T-helper 1 cell treated with Interleukin-12 subunit alpha and Interleukin-12 subunit beta and Interleukin-4 antibody, amounts not matched to agents 30 ng/mL and 1 ng/mL, for 36 hours (primary cell): ENCODE measurements around the gene CXCL5. TPM values are rescaled to one million over a fixed set of nuclear protein-coding genes. Genes with fewer than 3 reads are reported as not detected.
"Not testable (repeated sequence)": the region's sequence is repeated elsewhere in the genome, so short reads cannot be mapped to it uniquely, and the experiment has no call there.

ENCODE experiments used
- intact Hi-C: fragments of 100-400 bp; cut with micrococcal nuclease; formaldehyde crosslinking; loops from one replicate; pipeline ENCODE4 v1.15.1; 2024
- total RNA-seq: library from RNA; stranded (reverse); gene quantifications from 2 replicates; pipeline ENCODE4 v1.2.3, GENCODE V29; 2022

The CXCL5 gene
- total RNA-seq, 1 donor from 2014 or later, result not detected

DNA sequence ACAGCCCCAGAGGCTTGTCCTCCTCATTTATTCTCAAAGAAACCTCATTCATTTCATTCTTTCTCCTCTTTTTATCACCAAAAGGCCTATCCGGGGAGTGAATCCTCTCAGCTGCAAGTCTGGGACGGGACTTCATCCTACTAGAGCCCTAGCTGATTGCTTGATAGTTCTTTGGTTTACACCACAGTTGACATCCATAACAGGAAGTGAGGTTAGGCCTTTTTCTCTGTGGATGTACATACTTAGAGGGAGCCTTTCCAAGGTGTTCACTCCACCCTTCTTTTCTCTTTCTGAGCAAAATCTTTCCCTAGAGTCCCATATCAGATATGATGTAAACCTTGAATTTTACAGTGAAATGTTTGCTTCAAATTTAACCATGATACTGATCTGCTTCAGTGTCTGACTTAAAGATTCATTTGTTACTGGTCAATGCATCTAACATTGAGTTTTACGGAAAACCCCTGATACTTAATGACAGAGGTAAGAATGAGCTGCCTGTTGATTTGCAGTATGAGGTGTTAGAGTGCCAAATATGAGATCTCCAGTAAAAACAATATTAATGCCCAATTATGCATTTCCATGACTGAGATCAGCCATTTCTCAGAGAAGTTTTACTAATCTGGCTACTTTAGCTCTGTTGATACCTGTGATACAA lies 16.8 kb upstream of the CXCL5 start:
- intact Hi-C loops, result no loop called here

GRCh38 chr4:74014332-74014731 lies 15.9 kb upstream of the CXCL5 start:
- intact Hi-C loops, result no loop called here

- intact Hi-C loops, result no loop called here
Observed at GRCh38 chr4:74013264-74013663, 14.8 kb upstream of the CXCL5 start.

DNA sequence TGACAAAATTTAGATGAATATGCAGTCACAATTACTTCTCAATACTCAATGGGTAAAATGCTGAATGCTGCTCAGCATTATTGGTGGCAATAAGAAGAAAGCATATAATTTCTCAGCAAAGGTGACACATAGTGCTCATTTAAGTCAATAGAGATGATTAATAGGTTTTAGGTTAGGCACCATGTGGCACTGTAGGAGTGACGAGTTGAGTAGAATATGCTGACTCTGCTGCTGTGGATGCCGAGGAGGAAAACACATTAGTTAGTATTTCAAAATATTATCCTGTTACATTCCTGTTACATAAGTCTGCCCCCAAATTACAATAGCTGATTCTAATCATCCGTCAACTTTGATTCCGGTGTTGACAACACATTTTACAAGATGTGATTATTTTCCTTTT lies 13.7 kb upstream of the CXCL5 start:
- intact Hi-C loops, result no loop called here

- intact Hi-C loops, result no loop called here
Observed at GRCh38 chr4:74009307-74009706, 10.8 kb upstream of the CXCL5 start.

DNA sequence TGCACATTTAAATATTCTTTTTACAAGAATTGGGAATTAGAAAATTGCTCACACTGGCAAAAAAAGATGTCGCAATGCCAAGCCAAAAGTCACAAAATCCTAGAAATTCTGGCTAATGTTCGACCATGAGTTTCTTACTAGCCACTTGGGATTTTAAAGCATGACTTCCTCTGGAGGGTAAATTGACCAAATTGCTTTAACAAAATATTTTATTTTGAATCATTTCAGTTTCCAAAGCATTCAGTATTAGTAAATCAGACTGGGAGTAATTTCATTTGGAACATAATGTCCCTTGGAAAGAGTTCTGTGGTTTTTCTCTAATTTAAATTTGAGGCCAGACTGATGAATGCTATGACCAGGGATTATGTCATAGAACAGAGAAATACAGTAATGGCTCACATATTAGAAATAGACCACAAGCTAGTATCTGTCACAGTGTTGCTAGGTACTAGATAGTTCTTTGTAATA lies 7.6 kb upstream of the CXCL5 start:
- intact Hi-C loops, result no loop called here

DNA sequence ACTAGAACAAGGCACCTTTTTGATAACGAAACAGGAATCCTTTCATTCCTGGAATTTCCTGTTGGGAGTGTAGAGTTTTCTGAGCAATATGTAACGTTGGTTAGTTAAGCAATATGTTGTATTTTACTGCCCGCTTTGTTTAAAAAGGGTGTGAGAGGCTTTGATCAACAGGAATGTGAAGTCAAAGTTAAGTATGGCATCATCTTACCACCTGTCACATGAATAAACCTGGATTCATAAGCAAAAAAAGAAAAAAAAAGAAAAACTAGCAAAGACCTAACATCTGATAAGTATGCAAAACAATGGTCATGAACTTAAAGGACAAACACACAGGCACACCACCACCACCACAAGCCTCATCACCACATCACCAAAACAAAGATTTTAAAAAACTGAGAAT lies 7.1 kb upstream of the CXCL5 start:
- intact Hi-C loops, result no loop called here

DNA sequence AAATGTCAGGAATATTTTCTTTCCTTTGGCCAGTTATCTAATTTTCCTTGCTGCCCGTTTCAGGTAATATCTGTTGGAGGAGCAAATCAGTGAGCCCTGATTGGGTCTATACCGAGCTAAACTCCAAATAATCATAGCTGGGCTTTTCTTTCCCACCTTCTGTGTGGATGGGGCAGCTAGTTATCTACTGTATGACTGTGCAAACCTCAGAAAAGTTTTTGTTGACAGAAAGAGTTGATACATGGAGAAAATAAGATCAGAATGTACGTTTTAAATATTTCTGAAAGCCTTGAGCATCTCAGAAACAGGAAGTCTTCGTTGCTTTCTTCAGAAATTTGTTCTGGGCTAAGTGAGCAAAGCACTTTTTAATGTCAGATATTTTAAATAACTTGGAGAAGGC lies 6.2 kb upstream of the CXCL5 start:
- intact Hi-C loops, result no loop called here

GRCh38 chr4:74000301-74000700 lies 1.8 kb upstream of the CXCL5 start:
- intact Hi-C loops, result no loop called here

- intact Hi-C loops, result no loop called here
Observed at GRCh38 chr4:73992050-73992449, 6.4 kb downstream of the CXCL5 start.

GRCh38 chr4:73991742-73992000 lies 6.8 kb downstream of the CXCL5 start:
- intact Hi-C loops, result no loop called here

DNA sequence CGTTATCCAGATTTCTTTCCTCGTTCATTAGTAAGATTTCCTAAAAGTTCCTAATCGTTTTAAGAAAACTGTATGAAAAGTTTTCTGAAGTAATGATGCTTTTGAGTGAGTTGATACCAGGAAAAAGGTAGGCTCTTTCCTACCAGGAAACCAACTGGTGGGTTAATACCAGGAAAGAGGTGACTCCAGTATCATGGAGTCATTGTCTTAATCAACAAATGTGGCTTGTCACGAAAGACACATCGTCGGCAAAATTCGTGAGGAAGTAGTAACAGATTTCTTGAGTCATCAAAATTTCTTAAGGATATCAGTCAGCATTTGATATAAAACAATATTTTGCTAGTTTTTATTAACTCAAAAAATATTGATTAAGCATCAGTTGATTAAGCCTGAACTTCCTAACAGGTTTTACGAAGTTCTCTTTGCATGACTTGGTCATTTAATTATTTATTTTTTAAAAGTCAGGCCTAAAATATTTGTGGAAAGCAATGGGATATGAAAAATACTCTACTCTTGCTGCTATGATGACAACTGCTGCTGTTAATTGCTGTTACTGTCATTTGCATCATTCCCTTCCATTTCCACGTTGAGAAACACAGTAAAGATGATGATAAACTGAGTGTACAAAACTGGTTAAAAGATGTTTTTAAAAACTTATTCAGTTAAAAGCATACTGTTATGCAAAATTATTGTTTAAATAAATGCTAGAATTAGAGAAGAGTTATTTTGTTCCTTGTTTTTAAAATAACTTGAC lies 7.3 kb downstream of the CXCL5 start:
- intact Hi-C loops, result no loop called here

DNA sequence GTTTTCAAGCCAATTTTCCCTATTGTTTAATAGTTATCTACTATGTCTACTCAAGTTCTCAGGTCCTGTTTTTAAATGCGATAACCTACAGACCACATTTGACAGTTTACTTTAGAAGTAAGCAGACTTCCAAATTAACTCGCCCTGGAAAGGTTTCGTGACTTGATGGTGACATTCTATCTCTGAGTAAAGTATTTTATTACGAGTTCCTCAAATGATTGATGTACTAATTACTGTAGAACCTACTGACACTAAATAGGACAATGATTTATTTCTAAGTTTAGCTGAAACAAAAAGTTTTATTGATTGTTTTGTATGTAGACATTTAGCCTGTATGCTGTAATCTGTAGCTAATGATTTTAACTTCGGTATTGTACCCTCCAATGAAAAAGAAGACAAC lies 8.5 kb downstream of the CXCL5 start:
- intact Hi-C loops, result no loop called here

DNA sequence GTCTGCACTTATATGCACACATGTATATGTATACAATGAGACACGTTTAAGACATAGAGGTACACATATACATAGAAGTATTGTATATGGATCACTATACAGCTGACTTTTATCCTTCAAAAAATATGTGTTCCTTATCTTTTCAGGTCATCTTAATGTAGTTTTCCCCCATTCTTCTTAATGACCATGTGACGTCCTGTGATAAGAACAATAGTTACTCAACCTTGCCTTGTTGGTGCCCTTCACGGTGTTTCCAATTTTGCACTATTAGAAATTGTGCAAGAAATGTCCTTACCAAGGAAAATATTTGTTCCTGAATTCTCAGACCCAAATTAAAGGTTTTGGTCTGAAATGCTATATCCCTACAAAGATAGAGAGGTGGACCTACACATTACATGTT lies 9.4 kb downstream of the CXCL5 start:
- intact Hi-C loops, result no loop called here

GRCh38 chr4:73988061-73988460 lies 10.4 kb downstream of the CXCL5 start, which contains the start of gene PPBP:
TSS of gene PPBP (minus strand) at chr4:73988190. CDS start at chr4:73988103, 87 bp downstream.
- intact Hi-C loops, result no loop called here

- intact Hi-C loops, result no loop called here
Observed at GRCh38 chr4:73985528-73985852, 13.0 kb downstream of the CXCL5 start.

- intact Hi-C loops, result no loop called here
Observed at GRCh38 chr4:73984736-73985527, 13.5 kb downstream of the CXCL5 start.

- intact Hi-C loops, result not testable (repeated sequence)
Observed at GRCh38 chr4:73981175-73981574, 17.3 kb downstream of the CXCL5 start.

- intact Hi-C loops, result no loop called here
Observed at GRCh38 chr4:73979407-73979957, 19.0 kb downstream of the CXCL5 start.

- intact Hi-C loops, result no loop called here
Observed at GRCh38 chr4:73978886-73979285, 19.6 kb downstream of the CXCL5 start.

DNA sequence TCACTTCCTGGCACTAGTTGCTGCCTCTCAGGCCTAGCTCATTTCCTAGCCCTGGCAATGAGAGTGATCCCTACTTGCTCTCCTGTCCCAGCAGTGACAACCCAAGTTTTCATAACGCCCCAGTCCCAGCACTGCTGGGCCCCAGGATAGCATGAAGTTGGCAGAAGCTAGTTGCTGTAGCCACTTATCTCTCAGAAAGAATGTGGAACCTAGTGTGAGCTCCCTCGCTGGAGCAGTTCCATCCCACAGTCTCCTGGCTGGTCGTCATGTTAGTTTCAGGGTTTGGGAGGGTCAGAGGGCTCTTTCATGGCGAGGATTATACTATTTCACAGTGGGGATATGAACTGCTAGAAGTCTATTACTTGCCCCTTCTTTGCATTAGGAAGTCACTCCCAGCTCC lies 21.8 kb downstream of the CXCL5 start:
- intact Hi-C loops, result no loop called here

- intact Hi-C loops, result no loop called here
Observed at GRCh38 chr4:73976217-73976616, 22.3 kb downstream of the CXCL5 start.
